Suprapubic skin (tissue), 4 donors: Measurements from ENCODE around the gene CDK2.

ENCODE experiments used
- CTCF ChIP-seq, 2 donors: fragments of 200-600 bp in 1 of 2; fragments of 450-650 bp in 1 of 2; sonication (generic) in 1 of 2; IDR thresholded peaks; one replicate each; pipeline ENCODE4 v1.5.1; 2016 to 2019; ENCODE audit warnings: antibody characterized with exemption in 2 of 2, mild to moderate bottlenecking in 1 of 2, moderate library complexity in 1 of 2
- POLR2A ChIP-seq, 2 donors: fragments of 450-650 bp; IDR thresholded peaks; one replicate each; pipeline ENCODE4 v1.6.1; 2017; ENCODE audit warnings: antibody characterized with exemption in 2 of 2, mild to moderate bottlenecking in 2 of 2, moderate library complexity in 2 of 2
- POLR2AphosphoS5 ChIP-seq, 3 donors: sonication (generic); formaldehyde crosslinking; IDR thresholded peaks; one replicate each; pipeline ENCODE4 v1.6.1; 2017; ENCODE audit warnings: antibody characterized with exemption in 3 of 3

- TF ChIP-seq POLR2A (IDR thresholded peaks at IDR 0.05) (no peak), CTCF (IDR thresholded peaks at IDR 0.05) (no peak), POLR2AphosphoS5 (IDR thresholded peaks at IDR 0.05) (no peak)
Measured at GRCh38 chr12:55955344-55955743, 11.3 kb upstream of the CDK2 start.
